H1 (cell line): Measurements from ENCODE around the gene RILP. TPM values are rescaled to one million over a fixed set of nuclear protein-coding genes. Genes with fewer than 3 reads are reported as not detected.

ENCODE experiments used
- CTCF ChIA-PET: fragments of 300-600 bp; sonication (Branson Sonifier 250); formaldehyde crosslinking; loops from one replicate; lab custom pipeline; 2021; ENCODE audit not compliant: partially characterized antibody; lab: Charles Lee
- POLR2A ChIA-PET: fragments of 300-600 bp; sonication (Branson Sonifier 250); formaldehyde crosslinking; loops from one replicate; lab custom pipeline; 2021; ENCODE audit warnings: inconsistent platforms; ENCODE audit not compliant: partially characterized antibody; lab: Charles Lee
- DNase-seq, 2 experiments: peaks; one replicate each; pipeline versions ENCODE4 v3.0.0 to v3.0.0-alpha.2; 2010 to 2022; ENCODE audit warnings: low spot score in 2 of 2, low read depth in 1 of 2, mixed read lengths in 1 of 2
- FAIRE-seq: peaks from 2 replicates; lab custom pipeline; 2011; peaks lifted over from hg19 to GRCh38; lab: Jason Lieb, UNC
- H2AFZ ChIP-seq: 2 replicates; pipeline ENCODE4 v1.8.1; 2012; ENCODE audit warnings: low read length, inconsistent platforms
- H2AK5ac ChIP-seq: 2 replicates; pipeline ENCODE4 v1.6.1; 2013; ENCODE audit warnings: low read depth, low read length
- H2BK120ac ChIP-seq: replicated peaks from 2 replicates; pipeline ENCODE3; 2013; ENCODE audit warnings: low read depth, low read length, inconsistent platforms
- H2BK12ac ChIP-seq: 2 replicates; pipeline ENCODE4 v1.6.1; 2013; ENCODE audit warnings: low read depth, low read length
- H2BK15ac ChIP-seq: 2 replicates; pipeline ENCODE4 v1.6.1; 2013; ENCODE audit warnings: low read length
- H2BK20ac ChIP-seq: 2 replicates; pipeline ENCODE4 v1.6.1; 2013; ENCODE audit warnings: low read length
- H2BK5ac ChIP-seq: 2 replicates; pipeline ENCODE4 v1.6.1; 2013; ENCODE audit warnings: low read depth, low read length
- H3K14ac ChIP-seq: 2 replicates; pipeline ENCODE4 v1.6.1; 2013; ENCODE audit warnings: inconsistent platforms; ENCODE audit not compliant: insufficient read length
- H3K18ac ChIP-seq: 2 replicates; pipeline ENCODE4 v1.6.1; 2013; ENCODE audit warnings: low read length; ENCODE audit errors: extremely low read depth
- H3K23ac ChIP-seq: 2 replicates; pipeline ENCODE4 v1.6.1; 2013; ENCODE audit warnings: inconsistent platforms; ENCODE audit not compliant: insufficient read length
- H3K23me2 ChIP-seq: 2 replicates; pipeline ENCODE4 v1.6.1; 2013; ENCODE audit warnings: low read depth, low read length
- H3K27ac ChIP-seq: 2 replicates; pipeline ENCODE4 v1.6.1; 2011; ENCODE audit warnings: low read depth, low read length, inconsistent platforms
- H3K27me3 ChIP-seq, 4 experiments: replicated peaks in 1 of 4; 1 replicate in 1 of 4; 2 replicates in 3 of 4; pipeline versions ENCODE4 v1.6.1 to v1.8.1; 2011 to 2013; ENCODE audit warnings: low read length in 3 of 4, mild to moderate bottlenecking in 3 of 4, inconsistent platforms in 2 of 4, mixed read lengths in 2 of 4, moderate library complexity in 1 of 4; ENCODE audit not compliant: control insufficient read depth in 3 of 4, insufficient read depth in 3 of 4; ENCODE audit errors: extremely low read depth in 1 of 4
- H3K36me3 ChIP-seq, 4 experiments: 2 replicates each; pipeline versions ENCODE4 v1.6.1 to v1.8.1; 2011 to 2013; ENCODE audit warnings: mild to moderate bottlenecking in 4 of 4, low read length in 3 of 4, moderate library complexity in 2 of 4, control low read depth in 1 of 4, inconsistent platforms in 1 of 4; ENCODE audit not compliant: insufficient read depth in 4 of 4, control insufficient read depth in 2 of 4
- H3K4ac ChIP-seq: replicated peaks from 2 replicates; pipeline ENCODE3; 2013; ENCODE audit warnings: low read length, low read depth, mixed read lengths, inconsistent platforms; ENCODE audit not compliant: insufficient read length
- H3K4me1 ChIP-seq, 4 experiments: replicated peaks in 1 of 4; 1 replicate in 1 of 4; 2 replicates in 3 of 4; pipeline versions ENCODE4 v1.6.1 to v1.8.1; 2011 to 2013; ENCODE audit warnings: low read length in 3 of 4, inconsistent platforms in 2 of 4, mixed read lengths in 1 of 4; ENCODE audit not compliant: insufficient read depth in 4 of 4, control insufficient read depth in 3 of 4
- H3K4me2 ChIP-seq, 2 experiments: 2 replicates each; pipeline versions ENCODE4 v1.6.1 to v1.8.1; 2011 to 2013; ENCODE audit warnings: low read depth in 2 of 2, low read length in 2 of 2, control low read depth in 1 of 2, inconsistent platforms in 1 of 2, mild to moderate bottlenecking in 1 of 2; ENCODE audit not compliant: insufficient read depth in 1 of 2
- H3K4me3 ChIP-seq, 4 experiments: fragments of 200-600, 300-600 bp in 1 of 4; sonication (generic), shearing (Covaris generic), sonication (Bioruptor Twin) in 1 of 4; 2 replicates each; pipeline versions ENCODE4 v1.5.1 to v1.8.1; 2011 to 2016; ENCODE audit warnings: low read length in 4 of 4, low read depth in 3 of 4, control low read depth in 2 of 4, inconsistent platforms in 2 of 4, mild to moderate bottlenecking in 2 of 4, mixed read lengths in 1 of 4, moderate library complexity in 1 of 4; ENCODE audit not compliant: insufficient read depth in 2 of 4; ENCODE audit errors: extremely low read depth in 1 of 4
- H3K56ac ChIP-seq: replicated peaks from 2 replicates; pipeline ENCODE3; 2013; ENCODE audit warnings: low read depth, mild to moderate bottlenecking, mixed read lengths, low read length, inconsistent platforms; ENCODE audit not compliant: insufficient read length
- H3K79me1 ChIP-seq: 2 replicates; pipeline ENCODE4 v1.6.1; 2013; ENCODE audit warnings: low read depth, low read length, control low read depth
- H3K79me2 ChIP-seq, 2 experiments: 2 replicates each; pipeline versions ENCODE4 v1.6.1 to v1.8.1; 2012 to 2013; ENCODE audit warnings: low read length in 2 of 2, mild to moderate bottlenecking in 2 of 2, inconsistent platforms in 1 of 2; ENCODE audit not compliant: insufficient read depth in 2 of 2, control insufficient read depth in 1 of 2
- H3K9ac ChIP-seq, 4 experiments: replicated peaks in 1 of 4; 1 replicate in 1 of 4; 2 replicates in 3 of 4; pipeline versions ENCODE4 v1.6.1 to v1.8.1; 2011 to 2013; ENCODE audit warnings: low read depth in 3 of 4, low read length in 3 of 4, control low read depth in 2 of 4, mild to moderate bottlenecking in 2 of 4, moderate library complexity in 2 of 4, inconsistent platforms in 1 of 4; ENCODE audit errors: extremely low read depth in 1 of 4
- H3K9me3 ChIP-seq, 2 experiments: 2 replicates each; pipeline versions ENCODE4 v1.6.1 to v1.8.1; 2012 to 2013; ENCODE audit warnings: mild to moderate bottlenecking in 2 of 2, moderate library complexity in 2 of 2, control low read depth in 1 of 2, inconsistent platforms in 1 of 2, low read depth in 1 of 2, low read length in 1 of 2, mixed read lengths in 1 of 2; ENCODE audit not compliant: insufficient read depth in 2 of 2
- H4K20me1 ChIP-seq, 2 experiments: replicated peaks in 1 of 2; 2 replicates each; pipeline versions ENCODE3 to v1.8.1; 2011 to 2013; ENCODE audit warnings: inconsistent platforms in 2 of 2, low read length in 2 of 2, mild to moderate bottlenecking in 1 of 2; ENCODE audit not compliant: insufficient read depth in 2 of 2, control insufficient read depth in 1 of 2
- H4K5ac ChIP-seq: 2 replicates; pipeline ENCODE4 v1.6.1; 2013; ENCODE audit warnings: low read length, low read depth, mixed read lengths, inconsistent platforms; ENCODE audit not compliant: insufficient read length
- H4K8ac ChIP-seq: 2 replicates; pipeline ENCODE4 v1.8.0; 2013; ENCODE audit warnings: mild to moderate bottlenecking, moderate library complexity, low read length, inconsistent platforms; ENCODE audit not compliant: insufficient read depth; ENCODE audit errors: extremely low read depth
- H4K91ac ChIP-seq: replicated peaks from 2 replicates; pipeline ENCODE3; 2013; ENCODE audit warnings: low read length, mixed read lengths, inconsistent platforms; ENCODE audit not compliant: insufficient read length
- ATF3 ChIP-seq: IDR thresholded peaks from 2 replicates; pipeline ENCODE4 v1.6.1; 2011; ENCODE audit warnings: low read depth, mild to moderate bottlenecking, low read length; ENCODE audit not compliant: insufficient read depth
- BRCA1 ChIP-seq: IDR thresholded peaks from 2 replicates; pipeline ENCODE4 v1.6.1; 2012; ENCODE audit warnings: low read depth, low read length, improper control_type of control experiment
- CHD1 ChIP-seq: IDR thresholded peaks from 2 replicates; pipeline ENCODE4 v1.6.1; 2012; ENCODE audit warnings: low read depth, low read length, improper control_type of control experiment
- CTCF ChIP-seq, 3 experiments: IDR thresholded peaks; 1 replicate in 2 of 3; 2 replicates in 1 of 3; pipeline versions ENCODE4 v1.5.1 to v1.6.1; 2011; ENCODE audit warnings: low read length in 3 of 3, mild to moderate bottlenecking in 3 of 3, inconsistent platforms in 2 of 3, low read depth in 1 of 3, moderate library complexity in 1 of 3; ENCODE audit not compliant: insufficient read depth in 1 of 3; ENCODE audit errors: control extremely low read depth in 1 of 3
- NANOG ChIP-seq: IDR thresholded peaks from 2 replicates; pipeline ENCODE4 v1.6.1; 2011; ENCODE audit warnings: low read length, low read depth, mild to moderate bottlenecking, inconsistent platforms; ENCODE audit not compliant: insufficient read depth, poor library complexity, severe bottlenecking
- POU5F1 ChIP-seq: IDR thresholded peaks from 2 replicates; pipeline ENCODE4 v1.6.1; 2011; ENCODE audit warnings: low read depth, mild to moderate bottlenecking, low read length, moderate library complexity
- WGBS, 2 experiments: shearing (Covaris generic) in 1 of 2; methylation state at CpG; one replicate each; pipeline versions ENCODE4 v1.1.6 to v1.1.7; 2013 to 2015; ENCODE audit warnings: low lambda C conversion rate in 2 of 2, mixed read lengths in 2 of 2, inconsistent platforms in 1 of 2, low coverage in 1 of 2, missing lambda C conversion rate in 1 of 2; ENCODE audit not compliant: insufficient replicate concordance in 2 of 2, insufficient coverage in 1 of 2, insufficient read length in 1 of 2; ENCODE audit errors: extremely low coverage in 1 of 2, missing lambda C conversion rate in 1 of 2; 5-methylcytosine and 5-hydroxymethylcytosine counted together
- polyA plus RNA-seq, 7 experiments: library from polyadenylated mRNA; depleted of rRNA in 3 of 7; stranded (reverse) in 5 of 7; unstranded in 2 of 7; fragments of >200 nt in 5 of 7; fragments of 200-250 nt in 2 of 7; gene quantifications; 1 replicate in 5 of 7; 2 replicates in 1 of 7; 4 replicates in 1 of 7; pipeline versions ENCODE4 v1.2.1 to v1.2.3, GENCODE V29; 2011 to 2013; ENCODE audit warnings: missing spikeins in 2 of 7, mixed read lengths in 2 of 7
- total RNA-seq: library from RNA; stranded (reverse); fragmentation: NEBNext Ultra II Directional; extraction: Animal tissue kit (Norgen Biotek cat#: 25700); gene quantifications from 2 replicates; pipeline ENCODE4 v1.2.1, GENCODE V29; 2021
- TF ChIP-seq, protein P1 (sequence below): IDR thresholded peaks from 2 replicates; pipeline ENCODE4 v1.6.1; 2011; ENCODE audit warnings: low read length, improper control_type of control experiment

RILP gene
- total and polyA plus RNA-seq, 2 of the 8 experiments (the other 6 are each of a cell fraction or from before 2014, with no cell fraction given), result 6.8 to 7.2 TPM

- H4K91ac ChIP-seq, result no peak overlapping the region
- peaks cover 14% of the 10 kb centered on the region for H3K23me2 ChIP-seq
- no peak overlapping the region for H2BK120ac ChIP-seq
- H3K79me2 ChIP-seq, result no peaks in the 10 kb centered on the region
- H2BK15ac ChIP-seq, result no peak overlapping the region
- H3K4ac ChIP-seq, result no peak overlapping the region
- H3K4me1 ChIP-seq, result peaks cover 0 to 7% (median 5%) of the 10 kb centered on the region in 4 experiments; a peak in 6 of 7 replicates
- H2AFZ ChIP-seq, result no peak overlapping the region
- no peak overlapping the region for H3K14ac ChIP-seq
- H3K36me3 ChIP-seq, result no peaks in the 10 kb centered on the region
- DNase-seq (peak in 1 of 2 experiments; percentile 95), FAIRE-seq (no peak)
- H2BK12ac ChIP-seq, result no peak overlapping the region
- no peaks in the 10 kb centered on the region for H3K79me1 ChIP-seq
- no peak overlapping the region; the same call in none of the 2 replicates for H2BK5ac ChIP-seq
- H3K56ac ChIP-seq, result peak overlapping the region; percentile 46
- no peak overlapping the region for H2AK5ac ChIP-seq
- H4K20me1 ChIP-seq, result peaks cover 0 to 4% of the 10 kb centered on the region in 2 experiments
- H3K18ac ChIP-seq, result no peak overlapping the region; the same call in 1 of the 2 replicates
- H3K23ac ChIP-seq, result no peak overlapping the region
- H4K8ac ChIP-seq, result peak overlapping the region; percentile 94; the same call in 1 of the 2 replicates
- 1% methylated on average over 31 of the region's 77 CpGs; no CpG with 5 or more reads in 1 of the 2 experiments for WGBS, 2 experiments
- peaks cover 0 to 13% (median 5%) of the 10 kb centered on the region in 4 experiments; a peak in 5 of 7 replicates for H3K27me3 ChIP-seq
- H3K4me3 ChIP-seq, result peak overlapping the region; percentile 67 to 79 (median 68)
- H3K9ac ChIP-seq, result peak overlapping the region; percentile 73 to 83 (median 82); a peak in 6 of 7 replicates
- no peaks in the 10 kb centered on the region for H3K9me3 ChIP-seq
- H4K5ac ChIP-seq, result peak overlapping the region; percentile 50
- no peak overlapping the region for H2BK20ac ChIP-seq
- H3K4me2 ChIP-seq, result peak overlapping the region; percentile 93 to 99
- H3K27ac ChIP-seq, result peak overlapping the region; percentile 53; the same call in 1 of the 2 replicates
- ChIA-PET POLR2A (interaction anchor here (0.9 to 6.2 kb wide), 15 partner anchors 11 to 231 kb away, joined by 3 to 29 read pairs (median 4); partner anchors contain the start of gene INPP5K), CTCF (interaction anchor here (0.6 to 14.5 kb wide), 20 partner anchors 9 to 113 kb away, joined by 3 to 146 read pairs (median 5); no protein-coding TSS in a partner anchor)
- TF ChIP-seq CTCF (IDR thresholded peaks at IDR 0.05; ENCODE audit: control extremely low read depth in 1 of 3, insufficient read depth in 1 of 3, low read depth in 1 of 3, low read length in 3 of 3) (peak; percentile 9 to 22 (median 14); a peak in 3 of 4 replicates), BRCA1 (no peak), POU5F1 (no peak), ATF3 (no peak), CHD1 (no peak), NANOG (no peak)
- TF ChIP-seq, protein P1, sequence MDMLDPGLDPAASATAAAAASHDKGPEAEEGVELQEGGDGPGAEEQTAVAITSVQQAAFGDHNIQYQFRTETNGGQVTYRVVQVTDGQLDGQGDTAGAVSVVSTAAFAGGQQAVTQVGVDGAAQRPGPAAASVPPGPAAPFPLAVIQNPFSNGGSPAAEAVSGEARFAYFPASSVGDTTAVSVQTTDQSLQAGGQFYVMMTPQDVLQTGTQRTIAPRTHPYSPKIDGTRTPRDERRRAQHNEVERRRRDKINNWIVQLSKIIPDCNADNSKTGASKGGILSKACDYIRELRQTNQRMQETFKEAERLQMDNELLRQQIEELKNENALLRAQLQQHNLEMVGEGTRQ, result no peak
Observed at GRCh38 chr17:1628856-1629503, 20.7 kb downstream of the RILP start.
